ENCODE data around the gene PSENEN.

Gene PSENEN

DNA sequence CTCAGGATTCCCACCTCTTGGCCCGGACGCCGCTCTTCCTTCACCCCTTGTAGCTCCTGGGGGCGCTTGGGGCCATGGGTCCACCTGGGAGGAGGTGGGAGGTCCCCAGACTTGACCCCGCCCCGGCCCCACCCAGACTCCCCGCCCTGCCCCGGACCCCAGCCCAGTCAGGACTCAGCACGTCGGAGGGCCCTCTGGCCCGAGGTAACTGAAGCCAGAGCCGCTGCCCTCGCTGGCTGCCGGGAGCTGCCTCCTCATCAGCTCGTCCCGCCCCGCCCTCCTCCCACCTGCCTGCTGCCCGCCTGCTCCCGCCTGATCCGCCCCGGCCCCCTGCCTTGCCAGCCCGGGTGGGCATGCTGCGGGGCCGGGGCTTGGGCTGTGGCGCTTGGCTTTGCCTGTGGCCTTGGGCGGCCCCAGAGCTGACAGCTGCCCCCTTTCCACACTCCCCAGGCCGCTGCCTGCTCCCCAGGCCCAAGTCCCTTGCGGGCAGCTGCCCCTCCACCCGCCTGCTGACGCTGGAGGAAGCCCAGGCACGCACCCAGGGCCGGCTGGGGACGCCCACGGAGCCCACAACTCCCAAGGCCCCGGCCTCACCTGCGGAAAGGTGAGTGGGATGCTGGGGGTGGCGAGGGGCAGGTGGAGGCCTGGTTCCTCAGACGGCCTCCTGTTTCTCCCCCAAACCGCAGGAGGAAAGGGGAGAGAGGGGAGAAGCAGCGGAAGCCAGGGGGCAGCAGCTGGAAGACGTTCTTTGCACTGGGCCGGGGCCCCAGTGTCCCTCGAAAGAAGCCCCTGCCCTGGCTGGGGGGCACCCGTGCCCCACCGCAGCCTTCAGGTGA, 39.3 kb downstream of the PSENEN start:
- Histone ChIP-seq H3K9me3 (ENCODE audit: insufficient read depth, low read length) (no peaks in the 10 kb centered on the region), H3K9me2 (replicated peaks; ENCODE audit: insufficient read depth, low read length) (no peaks in the 10 kb centered on the region), H3K9ac (ENCODE audit: low read length) (no peak overlapping the region), H3K27ac (ENCODE audit: low read depth, low read length) (no peak overlapping the region), H3K4me2 (ENCODE audit: low read depth, low read length, poor library complexity, severe bottlenecking) (no peak overlapping the region), H4K20me1 (ENCODE audit: low read depth, low read length) (no peaks in the 10 kb centered on the region), H3K79me2 (ENCODE audit: insufficient read depth, low read length) (no peaks in the 10 kb centered on the region), H3F3A (ENCODE audit: insufficient read depth) (no peaks in the 10 kb centered on the region), H2AFZ (ENCODE audit: low read depth, low read length, severe bottlenecking) (no peak overlapping the region), H3K27me3 (ENCODE audit: low read length) (no peaks in the 10 kb centered on the region), H3K4me3 (ENCODE audit: insufficient read depth, low read length, poor library complexity, severe bottlenecking) (no peak overlapping the region), H3K36me3 (ENCODE audit: low read length) (no peaks in the 10 kb centered on the region)
- TF ChIP-seq, protein P1, sequence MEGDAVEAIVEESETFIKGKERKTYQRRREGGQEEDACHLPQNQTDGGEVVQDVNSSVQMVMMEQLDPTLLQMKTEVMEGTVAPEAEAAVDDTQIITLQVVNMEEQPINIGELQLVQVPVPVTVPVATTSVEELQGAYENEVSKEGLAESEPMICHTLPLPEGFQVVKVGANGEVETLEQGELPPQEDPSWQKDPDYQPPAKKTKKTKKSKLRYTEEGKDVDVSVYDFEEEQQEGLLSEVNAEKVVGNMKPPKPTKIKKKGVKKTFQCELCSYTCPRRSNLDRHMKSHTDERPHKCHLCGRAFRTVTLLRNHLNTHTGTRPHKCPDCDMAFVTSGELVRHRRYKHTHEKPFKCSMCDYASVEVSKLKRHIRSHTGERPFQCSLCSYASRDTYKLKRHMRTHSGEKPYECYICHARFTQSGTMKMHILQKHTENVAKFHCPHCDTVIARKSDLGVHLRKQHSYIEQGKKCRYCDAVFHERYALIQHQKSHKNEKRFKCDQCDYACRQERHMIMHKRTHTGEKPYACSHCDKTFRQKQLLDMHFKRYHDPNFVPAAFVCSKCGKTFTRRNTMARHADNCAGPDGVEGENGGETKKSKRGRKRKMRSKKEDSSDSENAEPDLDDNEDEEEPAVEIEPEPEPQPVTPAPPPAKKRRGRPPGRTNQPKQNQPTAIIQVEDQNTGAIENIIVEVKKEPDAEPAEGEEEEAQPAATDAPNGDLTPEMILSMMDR (IDR thresholded peaks at IDR 0.05; ENCODE audit: insufficient read depth, low read length, poor library complexity, severe bottlenecking), result no peak
- no peak for TF ChIP-seq EZH2phosphoT487 (conservative IDR thresholded peaks at IDR 0.05; ENCODE audit: low read length)

DNA sequence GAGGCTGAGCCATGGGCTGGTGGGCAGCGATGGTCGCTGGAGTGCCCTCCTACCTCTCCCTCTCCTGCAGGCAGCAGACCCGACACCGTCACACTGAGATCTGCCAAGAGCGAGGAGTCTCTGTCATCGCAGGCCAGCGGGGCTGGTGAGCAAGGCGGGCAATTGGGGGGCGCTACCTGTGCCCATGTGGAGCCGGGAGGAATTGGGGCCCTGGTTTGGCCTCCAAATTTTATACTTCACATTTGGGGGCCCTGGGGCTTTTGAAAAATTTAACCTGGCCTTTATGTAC, 39.8 kb downstream of the PSENEN start:
- Histone ChIP-seq H3K9me2 (replicated peaks; ENCODE audit: insufficient read depth, low read length) (no peaks in the 10 kb centered on the region), H3K79me2 (ENCODE audit: insufficient read depth, low read length) (no peaks in the 10 kb centered on the region), H4K20me1 (ENCODE audit: low read depth, low read length) (no peaks in the 10 kb centered on the region), H2AFZ (ENCODE audit: low read depth, low read length, severe bottlenecking) (no peak overlapping the region), H3K9ac (ENCODE audit: low read length) (no peak overlapping the region), H3K9me3 (ENCODE audit: insufficient read depth, low read length) (no peaks in the 10 kb centered on the region), H3K4me2 (ENCODE audit: low read depth, low read length, poor library complexity, severe bottlenecking) (no peak overlapping the region), H3K36me3 (ENCODE audit: low read length) (no peaks in the 10 kb centered on the region), H3K27me3 (ENCODE audit: low read length) (no peaks in the 10 kb centered on the region), H3K27ac (ENCODE audit: low read depth, low read length) (no peak overlapping the region), H3K4me3 (ENCODE audit: insufficient read depth, low read length, poor library complexity, severe bottlenecking) (no peak overlapping the region), H3F3A (ENCODE audit: insufficient read depth) (no peaks in the 10 kb centered on the region)
- TF ChIP-seq, protein P1 (IDR thresholded peaks at IDR 0.05; ENCODE audit: insufficient read depth, low read length, poor library complexity, severe bottlenecking), result no peak
- TF ChIP-seq EZH2phosphoT487 (conservative IDR thresholded peaks at IDR 0.05; ENCODE audit: low read length), result no peak

DNA sequence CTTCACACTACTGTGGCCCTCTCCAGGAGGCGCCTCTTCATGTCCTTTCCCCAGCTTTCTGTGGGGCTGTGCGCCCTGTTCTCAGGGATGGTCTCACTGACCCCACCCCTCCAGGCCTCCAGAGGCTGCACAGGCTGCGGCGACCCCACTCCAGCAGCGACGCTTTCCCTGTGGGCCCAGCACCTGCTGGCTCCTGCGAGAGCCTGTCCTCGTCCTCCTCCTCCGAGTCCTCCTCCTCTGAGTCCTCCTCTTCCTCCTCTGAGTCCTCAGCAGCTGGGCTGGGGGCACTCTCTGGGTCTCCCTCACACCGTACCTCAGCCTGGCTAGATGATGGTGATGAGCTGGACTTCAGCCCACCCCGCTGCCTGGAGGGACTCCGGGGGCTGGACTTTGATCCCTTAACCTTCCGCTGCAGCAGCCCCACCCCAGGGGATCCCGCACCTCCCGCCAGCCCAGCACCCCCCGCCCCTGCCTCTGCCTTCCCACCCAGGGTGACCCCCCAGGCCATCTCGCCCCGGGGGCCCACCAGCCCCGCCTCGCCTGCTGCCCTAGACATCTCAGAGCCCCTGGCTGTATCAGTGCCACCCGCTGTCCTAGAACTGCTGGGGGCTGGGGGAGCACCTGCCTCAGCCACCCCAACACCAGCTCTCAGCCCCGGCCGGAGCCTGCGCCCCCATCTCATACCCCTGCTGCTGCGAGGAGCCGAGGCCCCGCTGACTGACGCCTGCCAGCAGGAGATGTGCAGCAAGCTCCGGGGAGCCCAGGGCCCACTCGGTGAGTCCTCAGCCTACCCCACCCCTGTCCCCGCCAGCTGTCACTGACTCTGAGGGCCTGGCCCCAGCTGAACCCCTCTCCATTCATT, 41.1 kb downstream of the PSENEN start:
- Histone ChIP-seq H2AFZ (ENCODE audit: low read depth, low read length, severe bottlenecking) (no peak overlapping the region), H3K4me3 (ENCODE audit: insufficient read depth, low read length, poor library complexity, severe bottlenecking) (no peak overlapping the region), H3K9me2 (replicated peaks; ENCODE audit: insufficient read depth, low read length) (no peaks in the 10 kb centered on the region), H3K4me2 (ENCODE audit: low read depth, low read length, poor library complexity, severe bottlenecking) (no peak overlapping the region), H3K9me3 (ENCODE audit: insufficient read depth, low read length) (no peaks in the 10 kb centered on the region), H3K36me3 (ENCODE audit: low read length) (no peaks in the 10 kb centered on the region), H3K79me2 (ENCODE audit: insufficient read depth, low read length) (no peaks in the 10 kb centered on the region), H3K9ac (ENCODE audit: low read length) (no peak overlapping the region), H4K20me1 (ENCODE audit: low read depth, low read length) (no peaks in the 10 kb centered on the region), H3K27ac (ENCODE audit: low read depth, low read length) (no peak overlapping the region), H3F3A (ENCODE audit: insufficient read depth) (no peaks in the 10 kb centered on the region), H3K27me3 (ENCODE audit: low read length) (no peaks in the 10 kb centered on the region)
- TF ChIP-seq EZH2phosphoT487 (conservative IDR thresholded peaks at IDR 0.05; ENCODE audit: low read length), result no peak
- TF ChIP-seq, protein P1 (IDR thresholded peaks at IDR 0.05; ENCODE audit: insufficient read depth, low read length, poor library complexity, severe bottlenecking), result no peak
